ENCODE data around the gene FIBP. TPM values are rescaled to one million over a fixed set of nuclear protein-coding genes. Genes with fewer than 3 reads are reported as not detected.

FIBP gene
- total RNA-seq, 1 experiment from 2014 or later, result 93.1 TPM

GRCh38 chr11:65864706-65865471, 23.4 kb downstream of the FIBP start:
- no peak for DNase-seq (ENCODE audit: low spot score)
- CTCF ChIA-PET, result interaction anchor here (16.6 kb wide), 1 partner anchor 24 kb away, joined by 539 read pairs; the partner anchor contains the start of genes CCDC85B and FIBP
- Mint-ChIP-seq H3K36me3 (peaks cover 20% of the 10 kb centered on the region), H3K27ac (no peak overlapping the region), H3K4me3 (no peak overlapping the region), H3K27me3 (ENCODE audit: low read depth) (peaks cover 19% of the 10 kb centered on the region), H3K9me3 (no peaks in the 10 kb centered on the region), H3K4me1 (peaks cover 19% of the 10 kb centered on the region)
- POLR2A ChIA-PET, result no interaction called here
- TF ChIP-seq CTCF (IDR thresholded peaks at IDR 0.05) (no peak), USF1 (CRISPR knock-in tag; IDR thresholded peaks at IDR 0.05) (no peak), STAT6 (CRISPR knock-in tag; conservative IDR thresholded peaks at IDR 0.05; ENCODE audit: low read depth) (no peak)
- ATAC-seq, result no peak

- Mint-ChIP-seq H3K27ac (no peak overlapping the region), H3K27me3 (ENCODE audit: low read depth) (peaks cover 11% of the 10 kb centered on the region), H3K4me3 (no peak overlapping the region), H3K36me3 (peaks cover 20% of the 10 kb centered on the region), H3K9me3 (no peaks in the 10 kb centered on the region), H3K4me1 (peaks cover 19% of the 10 kb centered on the region)
- ChIA-PET POLR2A (no interaction called here), CTCF (interaction anchor here (16.6 kb wide), 1 partner anchor 25 kb away, joined by 539 read pairs; the partner anchor contains the start of genes CCDC85B and FIBP)
- DNase-seq (ENCODE audit: low spot score), result no peak
- ATAC-seq, result no peak
- TF ChIP-seq JUN (CRISPR knock-in tag; IDR thresholded peaks at IDR 0.05) (no peak), CDX4 (CRISPR knock-in tag; IDR thresholded peaks at IDR 0.05; ENCODE audit: borderline replicate concordance) (no peak), JAZF1 (CRISPR knock-in tag; IDR thresholded peaks at IDR 0.05) (no peak), ZNF532 (CRISPR knock-in tag; IDR thresholded peaks at IDR 0.05; ENCODE audit: borderline replicate concordance) (no peak), CTCF (IDR thresholded peaks at IDR 0.05) (no peak), ZNF423 (CRISPR knock-in tag; IDR thresholded peaks at IDR 0.05) (no peak), ARID4B (CRISPR knock-in tag; IDR thresholded peaks at IDR 0.05; ENCODE audit: borderline replicate concordance) (no peak), ZNF232 (CRISPR knock-in tag; IDR thresholded peaks at IDR 0.05) (no peak), IRF1 (CRISPR knock-in tag; IDR thresholded peaks at IDR 0.05) (no peak), EMX1 (CRISPR knock-in tag; IDR thresholded peaks at IDR 0.05) (no peak)
Measured at GRCh38 chr11:65863889-65864705, 24.2 kb downstream of the FIBP start.
